Measurements from ENCODE around the gene BTF3. TPM values are rescaled to one million over a fixed set of nuclear protein-coding genes. Genes with fewer than 3 reads are reported as not detected.
A peak's percentile ranks its signal among the peaks of the same experiment; 100 is the strongest.

The BTF3 gene
- total and polyA plus RNA-seq, 10 donors: 368 to 914 (median 511) TPM

GRCh38 chr5:73497497-73498056 is 665 bp upstream of the BTF3 start:
- Histone ChIP-seq H3K4me1 (peaks cover 14 to 53% (median 39%) of the 10 kb centered on the region in 6 donors), H3K4me3 (peak overlapping the region; percentile 67 to 89 (median 84)), H3K27me3 (replicated peaks in 1 of 7) (no peaks in the 10 kb centered on the region), H3K9me3 (no peaks in the 10 kb centered on the region), H3K27ac (peak overlapping the region; percentile 89 to 94 (median 93)), H3K36me3 (peaks cover 0 to 28% (median 16%) of the 10 kb centered on the region in 6 donors)
- no peak for TF ChIP-seq POLR2A (IDR thresholded peaks at IDR 0.05)
- no peak for TF ChIP-seq POLR2AphosphoS5 (IDR thresholded peaks at IDR 0.05)
- TF ChIP-seq CTCF (IDR thresholded peaks at IDR 0.05 in 8 of 11, conservative IDR thresholded peaks at IDR 0.05 in 3 of 11): no peak
- intact Hi-C loops (cut with DNase I; ENCODE audit: low total_unique reads): no loop called here
- DNase-seq: no peak
- WGBS, 5 donors: 46 to 64% (median 55%) methylated on average over 16 of the region's 16 CpGs

DNA sequence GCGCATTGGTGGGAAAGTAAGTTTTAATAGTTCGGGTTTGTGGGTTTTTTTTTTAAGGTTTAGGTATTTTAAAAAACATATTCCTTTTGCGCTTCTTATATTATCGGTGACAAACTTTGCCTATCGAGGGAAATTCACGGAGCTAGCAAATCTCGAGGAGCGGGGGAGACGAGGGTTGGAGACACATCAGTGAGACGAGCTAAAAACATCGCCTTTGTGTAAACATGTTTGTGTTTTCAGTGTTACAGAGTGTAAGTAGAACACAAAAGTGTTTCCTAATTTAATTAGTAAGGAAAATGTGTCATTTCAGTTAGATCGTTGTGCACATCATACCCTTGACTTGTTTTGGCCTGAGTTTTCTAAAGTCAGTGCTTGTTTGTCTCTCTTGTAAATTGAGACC is 945 bp downstream of the BTF3 start:
- H3K9me3 ChIP-seq: no peaks in the 10 kb centered on the region
- H3K27ac ChIP-seq: peak overlapping the region; percentile 89 to 94 (median 93)
- H3K4me3 ChIP-seq: peak overlapping the region; percentile 67 to 89 (median 84)
- peaks cover 0 to 44% (median 32%) of the 10 kb centered on the region in 6 donors for H3K36me3 ChIP-seq
- TF ChIP-seq POLR2AphosphoS5 (IDR thresholded peaks at IDR 0.05) (no peak), POLR2A (IDR thresholded peaks at IDR 0.05) (no peak), CTCF (IDR thresholded peaks at IDR 0.05 in 8 of 11, conservative IDR thresholded peaks at IDR 0.05 in 3 of 11) (no peak)
- no peaks in the 10 kb centered on the region for H3K27me3 ChIP-seq (replicated peaks in 1 of 7)
- intact Hi-C loops (cut with DNase I; ENCODE audit: low total_unique reads): no loop called here
- DNase-seq: no peak
- peaks cover 14 to 65% (median 42%) of the 10 kb centered on the region in 6 donors for H3K4me1 ChIP-seq
- 7 to 16% (median 9%) methylated on average over 12 of the region's 12 CpGs for WGBS, 5 donors

DNA sequence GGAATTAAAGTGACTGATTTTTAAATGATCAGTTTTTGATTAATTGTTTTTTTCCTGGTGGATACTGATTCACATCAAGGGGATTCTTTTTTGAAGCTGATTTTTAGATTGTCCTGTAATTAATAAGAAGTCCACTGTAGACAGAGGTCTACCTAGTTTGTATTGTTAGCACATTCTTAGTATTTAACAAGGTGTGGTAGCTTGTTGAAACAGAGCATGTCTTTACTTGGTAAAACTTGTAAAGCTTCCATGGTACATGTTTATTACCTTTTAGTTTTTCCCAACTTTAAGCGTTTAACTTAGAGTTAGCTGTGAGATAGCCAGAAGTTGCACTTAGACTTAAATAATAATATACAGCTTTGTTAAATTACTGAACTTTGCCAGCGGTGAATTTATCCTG is 1.5 kb downstream of the BTF3 start:
- Histone ChIP-seq H3K9me3 (no peaks in the 10 kb centered on the region), H3K27ac (no peak overlapping the region), H3K27me3 (replicated peaks in 1 of 7) (no peaks in the 10 kb centered on the region), H3K4me1 (peaks cover 14 to 65% (median 42%) of the 10 kb centered on the region in 6 donors), H3K4me3 (peak overlapping the region in 6 of 8 donors; percentile 82 to 89 (median 84)), H3K36me3 (peaks cover 0 to 50% (median 37%) of the 10 kb centered on the region in 6 donors)
- 80 to 88% (median 86%) methylated on average over 2 of the region's 2 CpGs for WGBS, 5 donors
- TF ChIP-seq CTCF (IDR thresholded peaks at IDR 0.05 in 8 of 11, conservative IDR thresholded peaks at IDR 0.05 in 3 of 11): no peak
- no peak for TF ChIP-seq POLR2A (IDR thresholded peaks at IDR 0.05)
- no peak for TF ChIP-seq POLR2AphosphoS5 (IDR thresholded peaks at IDR 0.05)
- no peak for DNase-seq
- intact Hi-C loops (cut with DNase I; ENCODE audit: low total_unique reads): no loop called here

DNA sequence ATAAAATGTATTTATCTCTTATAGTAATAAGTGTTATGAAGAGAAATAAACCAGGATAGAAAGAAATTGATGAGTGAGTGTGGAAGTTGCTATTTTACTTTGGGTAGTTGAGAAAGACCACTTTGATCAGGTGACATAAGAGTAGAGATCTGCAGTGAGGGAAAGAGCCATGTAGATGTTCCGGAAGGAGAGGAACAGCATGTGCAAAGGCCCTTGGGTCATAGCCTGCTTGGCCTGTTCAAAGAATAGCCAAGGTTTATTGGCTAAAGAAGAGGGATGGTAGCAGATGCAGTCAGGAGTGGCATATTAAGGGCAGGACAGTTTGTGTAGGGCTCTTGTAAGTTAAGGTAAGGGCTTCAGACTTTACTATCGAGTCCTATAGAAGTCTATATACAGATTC is 3.2 kb downstream of the BTF3 start:
- no peaks in the 10 kb centered on the region for H3K27me3 ChIP-seq (replicated peaks in 1 of 7)
- H3K27ac ChIP-seq: no peak overlapping the region
- no peak for TF ChIP-seq POLR2AphosphoS5 (IDR thresholded peaks at IDR 0.05)
- no peak for TF ChIP-seq CTCF (IDR thresholded peaks at IDR 0.05 in 8 of 11, conservative IDR thresholded peaks at IDR 0.05 in 3 of 11)
- TF ChIP-seq POLR2A (IDR thresholded peaks at IDR 0.05): no peak
- H3K9me3 ChIP-seq: no peaks in the 10 kb centered on the region
- DNase-seq: no peak
- no peak overlapping the region for H3K4me3 ChIP-seq
- peaks cover 2 to 66% (median 54%) of the 10 kb centered on the region in 6 donors for H3K36me3 ChIP-seq
- 95 to 100% (median 96%) methylated on average over 2 of the region's 2 CpGs for WGBS, 5 donors
- H3K4me1 ChIP-seq: peaks cover 14 to 65% (median 42%) of the 10 kb centered on the region in 6 donors
- intact Hi-C loops (cut with DNase I; ENCODE audit: low total_unique reads): no loop called here

Data from spleen (tissue), 11 donors.